Mucosa of descending colon (tissue), 3 donors: ENCODE results near the gene IQCH. TPM values are rescaled to one million over a fixed set of nuclear protein-coding genes. Genes with fewer than 3 reads are reported as not detected.

Experiments
- ATAC-seq: fragments of 200-7000 bp; cut with Tn5 transposase; one replicate; pipeline ENCODE4 v1.9.1; 2020; ENCODE audit warnings: mild to moderate bottlenecking, moderate library complexity
- DNase-seq, 3 donors: peaks; one replicate each; pipeline ENCODE4 v3.0.0-alpha.2; 2020
- H3K36me3 ChIP-seq: fragments of 200-600 bp; one replicate; pipeline ENCODE4 v1.8.0; 2021; ENCODE audit warnings: low read depth, mild to moderate bottlenecking
- H3K4me1 ChIP-seq: fragments of 200-600 bp; one replicate; pipeline ENCODE4 v1.8.0; 2021; ENCODE audit warnings: low read depth, mild to moderate bottlenecking
- H3K4me3 ChIP-seq: fragments of 200-600 bp; one replicate; pipeline ENCODE4 v1.8.0; 2021; ENCODE audit warnings: mild to moderate bottlenecking
- H3K9me3 ChIP-seq: fragments of 200-600 bp; one replicate; pipeline ENCODE4 v1.8.0; 2021; ENCODE audit warnings: mild to moderate bottlenecking
- intact Hi-C, 2 donors: fragments of 100-400 bp; cut with DNase I in 1 of 2; cut with micrococcal nuclease in 1 of 2; formaldehyde crosslinking; loops; one replicate each; pipeline versions ENCODE4 v1.11.0 to v1.11.1; 2022; cut with DNase I, micrococcal nuclease
- total RNA-seq, 3 donors: library from RNA; stranded (reverse); fragmentation: NEBNext Ultra II Directional in 2 of 3; extraction: Animal tissue kit (Norgen Biotek cat#: 25700) in 2 of 3; gene quantifications; one replicate each; pipeline versions ENCODE4 v1.2.1 to v1.2.4, GENCODE V29; 2021 to 2023
- TF ChIP-seq, protein P1 (sequence below): fragments of 200-600 bp; IDR thresholded peaks from one replicate; pipeline ENCODE4 v1.8.0; 2022; ENCODE audit warnings: antibody characterized with exemption, mild to moderate bottlenecking
- donor health status: DM: no; HTN: no; CAD: no; lungs with moderate emphysema.
- donor health status: DM: no; HTN: no; CAD: no.
- donor health status: DM: no; HTN: yes; CAD: no.

The IQCH gene
- total RNA-seq, 3 donors from 2014 or later: 2.2 to 3.0 (median 2.2) TPM

DNA sequence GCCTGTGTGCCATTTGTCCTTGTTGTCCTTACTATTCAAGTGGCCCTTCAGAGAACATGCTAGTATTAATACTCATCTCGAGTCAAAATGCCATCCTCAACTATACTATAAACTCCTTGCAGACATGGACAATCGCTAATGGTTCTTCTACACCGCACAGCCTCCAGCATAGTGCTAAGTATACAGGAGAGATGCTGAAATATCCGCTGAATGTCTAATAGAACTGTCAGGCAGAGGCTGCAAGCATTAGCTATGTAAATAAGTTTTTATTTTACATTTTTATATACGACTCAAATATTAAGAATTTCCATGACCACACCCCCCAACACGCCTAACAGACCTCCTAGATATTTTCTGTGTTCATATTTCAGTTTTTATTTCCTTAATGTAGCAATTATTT is 39.5 kb upstream of the IQCH start:
- Histone ChIP-seq H3K9me3 (no peaks in the 10 kb centered on the region), H3K4me1 (no peaks in the 10 kb centered on the region), H3K36me3 (no peaks in the 10 kb centered on the region), H3K4me3 (no peak overlapping the region)
- TF ChIP-seq, protein P1, sequence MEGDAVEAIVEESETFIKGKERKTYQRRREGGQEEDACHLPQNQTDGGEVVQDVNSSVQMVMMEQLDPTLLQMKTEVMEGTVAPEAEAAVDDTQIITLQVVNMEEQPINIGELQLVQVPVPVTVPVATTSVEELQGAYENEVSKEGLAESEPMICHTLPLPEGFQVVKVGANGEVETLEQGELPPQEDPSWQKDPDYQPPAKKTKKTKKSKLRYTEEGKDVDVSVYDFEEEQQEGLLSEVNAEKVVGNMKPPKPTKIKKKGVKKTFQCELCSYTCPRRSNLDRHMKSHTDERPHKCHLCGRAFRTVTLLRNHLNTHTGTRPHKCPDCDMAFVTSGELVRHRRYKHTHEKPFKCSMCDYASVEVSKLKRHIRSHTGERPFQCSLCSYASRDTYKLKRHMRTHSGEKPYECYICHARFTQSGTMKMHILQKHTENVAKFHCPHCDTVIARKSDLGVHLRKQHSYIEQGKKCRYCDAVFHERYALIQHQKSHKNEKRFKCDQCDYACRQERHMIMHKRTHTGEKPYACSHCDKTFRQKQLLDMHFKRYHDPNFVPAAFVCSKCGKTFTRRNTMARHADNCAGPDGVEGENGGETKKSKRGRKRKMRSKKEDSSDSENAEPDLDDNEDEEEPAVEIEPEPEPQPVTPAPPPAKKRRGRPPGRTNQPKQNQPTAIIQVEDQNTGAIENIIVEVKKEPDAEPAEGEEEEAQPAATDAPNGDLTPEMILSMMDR: no peak
- ATAC-seq (no peak), DNase-seq (no peak)
- intact Hi-C loops: no loop called here

DNA sequence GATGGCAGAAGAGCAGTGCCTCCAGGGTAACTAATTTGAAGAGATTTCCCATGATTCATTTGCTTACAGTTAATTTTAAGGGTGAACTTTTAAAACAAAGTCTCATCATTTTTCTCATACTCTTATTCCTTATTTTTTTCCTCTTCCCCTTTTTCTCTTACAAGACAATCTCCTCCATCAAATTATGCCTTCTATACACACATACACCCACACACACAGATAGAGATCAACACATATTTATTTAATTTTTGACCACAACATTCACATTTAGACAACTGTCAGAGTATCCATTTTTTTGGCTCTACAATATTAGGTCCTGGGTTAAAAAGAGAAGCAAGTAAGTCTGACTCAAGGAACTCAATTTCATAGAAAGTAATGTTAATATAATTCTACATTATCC is 37.7 kb upstream of the IQCH start:
- no peaks in the 10 kb centered on the region for H3K4me1 ChIP-seq
- TF ChIP-seq, protein P1: no peak
- no peak for DNase-seq
- ATAC-seq: no peak
- intact Hi-C loops: no loop called here
- no peak overlapping the region for H3K4me3 ChIP-seq
- no peaks in the 10 kb centered on the region for H3K9me3 ChIP-seq
- no peaks in the 10 kb centered on the region for H3K36me3 ChIP-seq

DNA sequence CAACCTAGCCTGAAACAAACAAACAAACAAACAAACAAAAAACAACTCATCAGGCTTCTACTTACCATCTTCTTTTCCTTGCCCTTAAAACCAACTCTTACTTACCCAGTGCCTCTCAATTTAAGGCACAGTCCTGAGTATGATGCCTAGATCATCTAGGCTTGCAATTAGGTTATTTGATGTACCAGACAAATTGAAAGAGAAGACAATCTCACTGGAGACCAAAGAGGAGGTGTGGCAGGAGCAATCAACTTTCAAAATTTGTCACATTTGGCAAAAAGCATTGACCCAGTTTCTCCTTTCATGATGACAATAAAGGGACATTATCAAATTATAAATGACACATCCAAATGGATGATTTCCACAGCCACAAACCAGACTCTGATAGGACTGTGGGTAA is 36.2 kb upstream of the IQCH start:
- no peaks in the 10 kb centered on the region for H3K9me3 ChIP-seq
- DNase-seq (no peak), ATAC-seq (no peak)
- TF ChIP-seq, protein P1: no peak
- H3K4me3 ChIP-seq: no peak overlapping the region
- no peaks in the 10 kb centered on the region for H3K36me3 ChIP-seq
- intact Hi-C loops: no loop called here
- H3K4me1 ChIP-seq: no peaks in the 10 kb centered on the region

DNA sequence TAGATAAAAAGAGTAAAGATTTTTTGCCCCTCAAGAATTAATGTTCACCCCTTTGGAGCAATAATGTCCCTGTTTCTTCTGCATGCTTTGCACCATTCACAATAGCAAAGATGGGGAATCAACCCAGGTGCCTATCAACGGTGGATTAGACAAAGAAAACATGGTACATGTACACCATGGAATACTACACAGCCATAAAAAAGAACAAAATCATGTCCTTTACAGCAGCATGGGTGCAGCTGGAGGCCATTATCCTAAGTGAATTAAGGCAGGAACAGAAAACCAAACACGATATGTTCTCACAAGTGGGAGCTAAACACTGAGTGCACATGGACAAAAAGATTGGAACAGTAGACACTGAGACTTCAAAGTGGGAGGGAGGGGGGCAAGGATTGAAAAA is 35.3 kb upstream of the IQCH start:
- DNase-seq: no peak
- H3K4me1 ChIP-seq: no peaks in the 10 kb centered on the region
- H3K9me3 ChIP-seq: no peaks in the 10 kb centered on the region
- no peak for ATAC-seq
- H3K36me3 ChIP-seq: no peaks in the 10 kb centered on the region
- no peak overlapping the region for H3K4me3 ChIP-seq
- TF ChIP-seq, protein P1: no peak
- intact Hi-C loops: no loop called here

DNA sequence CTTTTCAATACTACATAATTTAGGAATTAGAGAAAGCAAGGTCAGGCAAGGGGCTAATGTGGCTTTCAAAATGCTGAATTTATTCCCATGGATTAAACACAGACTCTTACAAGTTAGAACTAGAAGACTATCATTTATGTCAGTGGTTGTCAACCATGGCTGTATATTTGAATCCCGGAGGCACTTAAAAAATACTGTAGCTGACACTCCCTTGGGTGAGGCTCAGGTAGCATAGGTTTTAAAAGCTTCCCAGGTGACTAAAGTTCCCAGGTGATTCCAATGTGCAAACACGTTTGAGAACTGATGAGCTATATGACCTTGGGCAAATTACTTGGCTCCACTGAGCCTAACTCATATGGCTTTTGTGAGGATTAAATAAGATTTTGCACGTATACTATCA is 29.7 kb upstream of the IQCH start:
- intact Hi-C loops: no loop called here
- H3K36me3 ChIP-seq: no peaks in the 10 kb centered on the region
- DNase-seq: peak in 1 of 3 donors; percentile 64
- H3K4me3 ChIP-seq: no peak overlapping the region
- TF ChIP-seq, protein P1: no peak
- H3K4me1 ChIP-seq: peaks cover 12% of the 10 kb centered on the region
- H3K9me3 ChIP-seq: no peaks in the 10 kb centered on the region
- peak; percentile 98 for ATAC-seq

DNA sequence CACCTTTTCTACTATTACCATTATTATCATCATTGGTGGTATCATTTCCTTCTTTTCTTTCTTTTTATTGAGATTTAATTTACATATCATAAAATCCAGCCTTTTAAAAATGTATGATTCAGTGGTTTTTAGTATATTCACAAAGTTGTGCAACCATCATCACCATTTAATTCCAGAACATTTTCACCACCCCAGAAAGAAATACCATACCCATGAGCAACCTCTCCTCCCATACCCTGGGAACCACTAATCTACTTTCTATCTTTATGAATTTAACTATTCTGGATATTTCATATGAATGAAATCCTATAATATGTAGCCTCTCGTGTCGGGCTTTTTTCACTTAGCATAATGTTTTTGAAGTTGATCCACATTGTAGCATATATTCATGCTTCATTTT is 29.2 kb upstream of the IQCH start:
- Histone ChIP-seq H3K4me3 (no peak overlapping the region), H3K9me3 (no peaks in the 10 kb centered on the region), H3K36me3 (no peaks in the 10 kb centered on the region), H3K4me1 (peaks cover 12% of the 10 kb centered on the region)
- DNase-seq: no peak
- peak; percentile 45 for ATAC-seq
- intact Hi-C loops: no loop called here
- TF ChIP-seq, protein P1: no peak
